ENCODE data around the gene TMEM80. TPM values are rescaled to one million over a fixed set of nuclear protein-coding genes. Genes with fewer than 3 reads are reported as not detected.

TMEM80 gene
- total and polyA plus RNA-seq, 2 of the 4 experiments (the other 2 are of a cell fraction) = 5.6 to 21.7 TPM

- no peaks in the 10 kb centered on the region for H4K20me1 ChIP-seq (ENCODE audit: insufficient read depth, low read length)
- H3K56ac ChIP-seq (ENCODE audit: extremely low read depth, insufficient read depth, low read length) = no peak overlapping the region
- H4K91ac ChIP-seq (ENCODE audit: insufficient read depth, low read depth, low read length) = no peak overlapping the region
- no TSS peak for BruUV-seq (replicated peaks)
- H3K9me1 ChIP-seq (ENCODE audit: insufficient read depth, low read length) = no peaks in the 10 kb centered on the region
- no peak overlapping the region for H2BK20ac ChIP-seq (ENCODE audit: low read depth, low read length)
- no peaks in the 10 kb centered on the region for H3K36me3 ChIP-seq (ENCODE audit: control insufficient read depth, insufficient read depth, low read length)
- ATAC-seq (ENCODE audit: low read depth) (no peak), DNase-seq (no peak)
- dilution Hi-C loops (cut with HindIII; ENCODE audit: low sequenced_read_pairs, unreplicated experiment) = no loop called here
- peaks cover 6% of the 10 kb centered on the region for H3K4me1 ChIP-seq (ENCODE audit: control insufficient read depth, insufficient read depth, low read length)
- in situ Hi-C loops (cut with MboI; ENCODE audit: low sequenced_read_pairs) = no loop called here
- intact Hi-C loops (cut with micrococcal nuclease) = loop anchor here (10.0 kb wide), 1 partner anchor 174 kb away; no protein-coding TSS in a partner anchor
- no peak overlapping the region for H2AFZ ChIP-seq (replicated peaks; ENCODE audit: low read length, poor library complexity)
- H3K9ac ChIP-seq (ENCODE audit: low read depth, low read length) = no peak overlapping the region
- TF ChIP-seq ELK1 (IDR thresholded peaks at IDR 0.05; ENCODE audit: borderline replicate concordance, low read depth, low read length) (no peak), NFE2L2 (IDR thresholded peaks at IDR 0.05; ENCODE audit: low read depth, low read length) (no peak), USF2 (IDR thresholded peaks at IDR 0.05; ENCODE audit: low read depth, low read length) (no peak), CTCF (conservative IDR thresholded peaks at IDR 0.05; ENCODE audit: low read depth, low read length) (no peak), FOS (IDR thresholded peaks at IDR 0.05; ENCODE audit: low read depth, low read length) (no peak), MAFK (IDR thresholded peaks at IDR 0.05; ENCODE audit: low read depth, low read length) (no peak), MAZ (IDR thresholded peaks at IDR 0.05; ENCODE audit: borderline replicate concordance, low read depth, low read length) (no peak), RAD21 (IDR thresholded peaks at IDR 0.05; ENCODE audit: low read length) (no peak), POLR2A (IDR thresholded peaks at IDR 0.05; ENCODE audit: low read depth, low read length) (no peak), CEBPB (IDR thresholded peaks at IDR 0.05; ENCODE audit: low read depth, low read length) (no peak), RFX5 (IDR thresholded peaks at IDR 0.05; ENCODE audit: low read depth, low read length) (no peak), CHD1 (IDR thresholded peaks at IDR 0.05; ENCODE audit: low read depth, low read length) (no peak), SMC3 (IDR thresholded peaks at IDR 0.05; ENCODE audit: low read depth, low read length) (no peak), MXI1 (IDR thresholded peaks at IDR 0.05; ENCODE audit: borderline replicate concordance, low read depth, low read length) (no peak), BHLHE40 (IDR thresholded peaks at IDR 0.05; ENCODE audit: low read depth, low read length) (no peak), RCOR1 (IDR thresholded peaks at IDR 0.05; ENCODE audit: insufficient replicate concordance, low read length) (no peak)
- H2BK15ac ChIP-seq (ENCODE audit: low read depth, low read length) = no peak overlapping the region
- H3K18ac ChIP-seq (ENCODE audit: low read depth, low read length) = no peak overlapping the region
- no peak overlapping the region for H3K4me2 ChIP-seq (ENCODE audit: low read depth, low read length)
- H3K4ac ChIP-seq (ENCODE audit: low read depth, low read length) = no peak overlapping the region
- 94% methylated on average over 5 of the region's 15 CpGs; no CpG with 5 or more reads in 1 of the 2 experiments for WGBS, 2 experiments (ENCODE audit: extremely low coverage in 2 of 2, insufficient read length in 1 of 2)
- H2AK5ac ChIP-seq (ENCODE audit: low read depth, low read length) = no peak overlapping the region
- POLR2A ChIA-PET (ENCODE audit: unreplicated experiment) = interaction anchor here (0.5 kb wide), 1 partner anchor 33 kb away, joined by 4 read pairs; no protein-coding TSS in a partner anchor
- no peak overlapping the region for H3K23ac ChIP-seq (ENCODE audit: low read depth, low read length)
- no peak overlapping the region for H3K14ac ChIP-seq (replicated peaks; ENCODE audit: low read depth, low read length)
- H3K27ac ChIP-seq (ENCODE audit: insufficient read depth, low read length) = no peak overlapping the region
- no peak overlapping the region for H2BK120ac ChIP-seq (ENCODE audit: low read depth, low read length)
- H2BK5ac ChIP-seq (ENCODE audit: low read depth, low read length, poor library complexity, severe bottlenecking) = no peak overlapping the region
- H3K9me3 ChIP-seq (ENCODE audit: control insufficient read depth, insufficient read depth, low read length) = no peaks in the 10 kb centered on the region
- no peaks in the 10 kb centered on the region for H3K79me1 ChIP-seq (ENCODE audit: low read depth in 1 of 2, low read length in 2 of 2)
- CTCF ChIA-PET = no interaction called here
- no peak overlapping the region for H4K5ac ChIP-seq (ENCODE audit: low read depth, low read length)
- H3K27me3 ChIP-seq (ENCODE audit: control insufficient read depth, insufficient read depth, low read length) = peaks cover 15% of the 10 kb centered on the region; the same call in 1 of the 2 replicates
- no peak overlapping the region for H2AK9ac ChIP-seq (replicated peaks; ENCODE audit: low read depth, low read length, poor library complexity)
- H4K8ac ChIP-seq (ENCODE audit: low read depth in 2 of 2, low read length in 2 of 2) = no peak overlapping the region
- no peak overlapping the region for H3K4me3 ChIP-seq (ENCODE audit: insufficient read depth, low read depth, low read length)
Observed at GRCh38 chr11:728901-729491, 33.4 kb downstream of the TMEM80 start.
